Upper lobe of left lung (tissue), 6 donors: ENCODE data around the gene PSAP. TPM values are rescaled to one million over a fixed set of nuclear protein-coding genes. Genes with fewer than 3 reads are reported as not detected.

Source experiments
- ATAC-seq, 2 donors: fragments of 200-7000 bp; cut with Tn5 transposase; one replicate each; pipeline ENCODE4 v1.9.1; 2022; ENCODE audit warnings: mild to moderate bottlenecking in 2 of 2, moderate library complexity in 2 of 2; ENCODE audit not compliant: low FRiP score in 2 of 2
- DNase-seq, 2 donors: peaks; one replicate each; pipeline ENCODE4 v3.0.0-alpha.2; 2019 to 2020
- H3K27ac ChIP-seq, 4 donors: fragments of 200-600 bp; sonication (generic); one replicate each; pipeline ENCODE4 v1.5.1; 2016 to 2019
- H3K27me3 ChIP-seq, 4 donors: fragments of 200-600 bp; sonication (generic); one replicate each; pipeline ENCODE4 v1.5.1; 2017 to 2019
- H3K36me3 ChIP-seq, 4 donors: fragments of 200-600 bp; sonication (generic); one replicate each; pipeline ENCODE4 v1.5.1; 2016 to 2019
- H3K4me1 ChIP-seq, 4 donors: fragments of 200-600 bp; sonication (generic); one replicate each; pipeline ENCODE4 v1.5.1; 2018 to 2019
- H3K4me3 ChIP-seq, 4 donors: fragments of 200-600 bp; sonication (generic); one replicate each; pipeline ENCODE4 v1.5.1; 2017 to 2019; ENCODE audit warnings: mild to moderate bottlenecking in 2 of 4, moderate library complexity in 1 of 4
- H3K9me3 ChIP-seq, 4 donors: fragments of 200-600 bp; sonication (generic); one replicate each; pipeline ENCODE4 v1.5.1; 2018 to 2019
- CTCF ChIP-seq, 6 experiments: fragments of 450-650 bp in 4 of 6; fragments of 200-600 bp in 2 of 6; sonication (generic) in 2 of 6; IDR thresholded peaks; one replicate each; pipeline ENCODE4 v1.5.1; 2016 to 2019; ENCODE audit warnings: antibody characterized with exemption in 6 of 6
- EP300 ChIP-seq, 4 donors: sonication (generic); formaldehyde crosslinking; IDR thresholded peaks; one replicate each; pipeline ENCODE4 v1.5.1; 2017; ENCODE audit warnings: antibody characterized with exemption in 4 of 4, control low read depth in 2 of 4
- POLR2A ChIP-seq, 4 donors: fragments of 450-650 bp; IDR thresholded peaks; one replicate each; pipeline ENCODE4 v1.5.1; 2016 to 2017; ENCODE audit warnings: antibody characterized with exemption in 4 of 4, mild to moderate bottlenecking in 2 of 4
- POLR2AphosphoS5 ChIP-seq, 2 donors: sonication (generic); formaldehyde crosslinking; IDR thresholded peaks; one replicate each; pipeline ENCODE4 v1.5.1; 2017; ENCODE audit warnings: antibody characterized with exemption in 2 of 2
- WGBS, 2 donors: methylation state at CpG; one replicate each; pipeline ENCODE4 v1.1.5; 2017 to 2018; 5-methylcytosine and 5-hydroxymethylcytosine counted together
- total RNA-seq, 6 donors: library from RNA; depleted of rRNA in 4 of 6; stranded (reverse); fragments of >200 nt in 4 of 6; gene quantifications; one replicate each; pipeline versions ENCODE4 v1.1.0 to v1.2.1, GENCODE V29; 2016 to 2021
- donor health status: DM: no; HTN: no; CAD: no; lungs with moderate emphysema.
- donor health status: DM: no; HTN: yes; CAD: no; lungs with severe emphysema.

PSAP gene
- total RNA-seq, 6 donors from 2014 or later, result 776 to 2,056 (median 1,236) TPM

GRCh38 chr10:71814922-71815411 is 36.1 kb downstream of the PSAP start:
- Histone ChIP-seq H3K36me3 (peaks cover 32 to 53% (median 47%) of the 10 kb centered on the region in 4 donors), H3K4me1 (peaks cover 0 to 11% (median 4%) of the 10 kb centered on the region in 4 donors), H3K9me3 (no peaks in the 10 kb centered on the region), H3K27me3 (no peaks in the 10 kb centered on the region), H3K27ac (no peak overlapping the region), H3K4me3 (no peak overlapping the region)
- ATAC-seq (no peak), DNase-seq (peak in 1 of 2 donors; percentile 78)
- TF ChIP-seq POLR2AphosphoS5 (IDR thresholded peaks at IDR 0.05), result no peak
- TF ChIP-seq CTCF (IDR thresholded peaks at IDR 0.05), result no peak
- TF ChIP-seq EP300 (IDR thresholded peaks at IDR 0.05), result no peak
- WGBS, 2 donors, result 95 to 98% methylated on average over 18 to 26 of the region's 26 CpGs

GRCh38 chr10:71812913-71813590 is 38.0 kb downstream of the PSAP start:
- Histone ChIP-seq H3K9me3 (no peaks in the 10 kb centered on the region), H3K36me3 (peaks cover 21 to 34% (median 28%) of the 10 kb centered on the region in 4 donors), H3K27ac (no peak overlapping the region), H3K27me3 (no peaks in the 10 kb centered on the region), H3K4me3 (no peak overlapping the region), H3K4me1 (peaks cover 0 to 11% (median 4%) of the 10 kb centered on the region in 4 donors)
- WGBS, 2 donors, result 64 to 80% methylated on average over 3 to 11 of the region's 11 CpGs
- TF ChIP-seq EP300 (IDR thresholded peaks at IDR 0.05) (no peak), POLR2AphosphoS5 (IDR thresholded peaks at IDR 0.05) (no peak), POLR2A (IDR thresholded peaks at IDR 0.05) (no peak), CTCF (IDR thresholded peaks at IDR 0.05) (no peak)
- DNase-seq (no peak), ATAC-seq (no peak)

- TF ChIP-seq CTCF (IDR thresholded peaks at IDR 0.05) (peak; percentile 84 to 92 (median 91)), POLR2AphosphoS5 (IDR thresholded peaks at IDR 0.05) (no peak)
- Histone ChIP-seq H3K4me1 (peaks cover 0 to 11% (median 4%) of the 10 kb centered on the region in 4 donors), H3K27me3 (no peaks in the 10 kb centered on the region), H3K27ac (no peak overlapping the region), H3K36me3 (peaks cover 13 to 26% (median 20%) of the 10 kb centered on the region in 4 donors), H3K9me3 (no peaks in the 10 kb centered on the region), H3K4me3 (no peak overlapping the region)
- DNase-seq, result peak; percentile 65 to 96
- WGBS, 2 donors, result 44 to 100% methylated on average over 1 to 20 of the region's 22 CpGs
- ATAC-seq, result peak; percentile 79 to 83
These were observed 38.8 kb downstream of the PSAP start for GRCh38 chr10:71812016-71812912.

- Histone ChIP-seq H3K27me3 (no peaks in the 10 kb centered on the region), H3K4me1 (peaks cover 0 to 8% (median 5%) of the 10 kb centered on the region in 4 donors), H3K4me3 (no peak overlapping the region), H3K36me3 (peaks cover 5 to 17% (median 11%) of the 10 kb centered on the region in 4 donors), H3K27ac (no peak overlapping the region), H3K9me3 (no peaks in the 10 kb centered on the region)
- DNase-seq, result peak in 1 of 2 donors; percentile 72
- WGBS, 2 donors, result 83 to 84% methylated on average over 16 to 18 of the region's 19 CpGs
- TF ChIP-seq POLR2AphosphoS5 (IDR thresholded peaks at IDR 0.05), result no peak
- no peak for TF ChIP-seq CTCF (IDR thresholded peaks at IDR 0.05)
- TF ChIP-seq EP300 (IDR thresholded peaks at IDR 0.05), result no peak
- ATAC-seq, result no peak
These were observed 39.7 kb downstream of the PSAP start for GRCh38 chr10:71811351-71811750.
